HL-60/S4 treated with phorbol 12-myristate 13-acetate at 8.2 ng/mL for 4 days and 3 days (cell line): ENCODE measurements around the gene ANKZF1.
"Not testable (repeated sequence)": the region's sequence is repeated elsewhere in the genome, so short reads cannot be mapped to it uniquely, and the experiment has no call there.

Experiments used
- in situ Hi-C: fragments of 300-500 bp; cut with MboI; formaldehyde crosslinking; loops from 2 replicates; pipeline ENCODE4 v1.15.0; 2022; ENCODE audit warnings: low sequenced_read_pairs

Gene ANKZF1

GRCh38 chr2:219252900-219253752 is 23.5 kb downstream of the ANKZF1 start, which contains the start of gene TUBA4B:
TSS of gene TUBA4B (plus strand) at chr2:219253243. CDS start at chr2:219253408, 165 bp downstream.
- in situ Hi-C loops = no loop called here

- in situ Hi-C loops = no loop called here
Observed at GRCh38 chr2:219253753-219254589, 24.4 kb downstream of the ANKZF1 start, which contains the start of gene TUBA4A. TSS of gene TUBA4A (minus strand) at chr2:219253918. CDS start at chr2:219253858, 60 bp downstream.

- in situ Hi-C loops = no loop called here
Observed at GRCh38 chr2:219254590-219255201, 25.1 kb downstream of the ANKZF1 start.

- in situ Hi-C loops = not testable (repeated sequence)
Observed at GRCh38 chr2:219258942-219259341, 29.3 kb downstream of the ANKZF1 start.

- in situ Hi-C loops = no loop called here
Observed at GRCh38 chr2:219261024-219261855, 31.6 kb downstream of the ANKZF1 start.

- in situ Hi-C loops = no loop called here
Observed at GRCh38 chr2:219266232-219266631, 36.6 kb downstream of the ANKZF1 start.

- in situ Hi-C loops = no loop called here
Observed at GRCh38 chr2:219266886-219267285, 37.3 kb downstream of the ANKZF1 start.

- in situ Hi-C loops = no loop called here
Observed at GRCh38 chr2:219268294-219268693, 38.7 kb downstream of the ANKZF1 start.

GRCh38 chr2:219269362-219270054 is 39.9 kb downstream of the ANKZF1 start:
- in situ Hi-C loops = no loop called here

- in situ Hi-C loops = no loop called here
Observed at GRCh38 chr2:219270055-219270372, 40.4 kb downstream of the ANKZF1 start.

GRCh38 chr2:219271021-219271420 is 41.4 kb downstream of the ANKZF1 start:
- in situ Hi-C loops = no loop called here

- in situ Hi-C loops = no loop called here
Observed at GRCh38 chr2:219272356-219272755, 42.8 kb downstream of the ANKZF1 start.

- in situ Hi-C loops = no loop called here
Observed at GRCh38 chr2:219272995-219273394, 43.4 kb downstream of the ANKZF1 start.

- in situ Hi-C loops = no loop called here
Observed at GRCh38 chr2:219273937-219274336, 44.3 kb downstream of the ANKZF1 start.

GRCh38 chr2:219274361-219274921 is 44.8 kb downstream of the ANKZF1 start:
- in situ Hi-C loops = no loop called here

- in situ Hi-C loops = no loop called here
Observed at GRCh38 chr2:219277703-219278654, 48.4 kb downstream of the ANKZF1 start.

- in situ Hi-C loops = no loop called here
Observed at GRCh38 chr2:219278655-219279150, 49.1 kb downstream of the ANKZF1 start.
